CD14-positive monocyte (primary cell): ENCODE measurements around the gene WDR62. TPM values are rescaled to one million over a fixed set of nuclear protein-coding genes. Genes with fewer than 3 reads are reported as not detected.

ENCODE experiments used
- DNase-seq, 3 donors: peaks; one replicate each; pipeline ENCODE4 v3.0.0-alpha.2; 2011 to 2022
- H2AFZ ChIP-seq: 2 replicates; pipeline ENCODE4 v1.6.0; 2012; ENCODE audit warnings: mild to moderate bottlenecking, low read depth, low read length, inconsistent platforms; ENCODE audit not compliant: insufficient read depth, poor library complexity, severe bottlenecking
- H3K27ac ChIP-seq, 2 donors: 1 replicate in 1 of 2; 2 replicates in 1 of 2; pipeline ENCODE4 v1.5.1; 2012 to 2013; ENCODE audit warnings: low read length in 2 of 2, control low read depth in 1 of 2, inconsistent platforms in 1 of 2, low read depth in 1 of 2, mild to moderate bottlenecking in 1 of 2
- H3K27me3 ChIP-seq, 2 donors: one replicate each; pipeline versions ENCODE4 v1.6.0 to v1.6.1; 2011 to 2013; ENCODE audit warnings: low read length in 2 of 2; ENCODE audit not compliant: control insufficient read depth in 2 of 2, insufficient read depth in 2 of 2
- H3K36me3 ChIP-seq, 2 donors: replicated peaks in 1 of 2; 1 replicate in 1 of 2; 2 replicates in 1 of 2; pipeline versions ENCODE4 v1.5.1 to v1.6.1; 2012 to 2013; ENCODE audit warnings: low read length in 2 of 2, control low read depth in 1 of 2, inconsistent platforms in 1 of 2, mild to moderate bottlenecking in 1 of 2; ENCODE audit not compliant: insufficient read depth in 2 of 2, control insufficient read depth in 1 of 2
- H3K4me1 ChIP-seq, 2 donors: 1 replicate in 1 of 2; 2 replicates in 1 of 2; pipeline versions ENCODE4 v1.5.1 to v1.6.1; 2012 to 2013; ENCODE audit warnings: low read length in 2 of 2, control low read depth in 1 of 2, inconsistent platforms in 1 of 2, mild to moderate bottlenecking in 1 of 2, moderate library complexity in 1 of 2; ENCODE audit not compliant: insufficient read depth in 2 of 2, control insufficient read depth in 1 of 2
- H3K4me2 ChIP-seq: replicated peaks from 2 replicates; pipeline ENCODE3; 2012; ENCODE audit warnings: low read length, moderate library complexity, mild to moderate bottlenecking; ENCODE audit not compliant: poor library complexity, severe bottlenecking; ENCODE audit errors: extremely low read depth
- H3K4me3 ChIP-seq, 3 experiments: fragments of 200-600 bp in 1 of 3; sonication (generic) in 1 of 3; replicated peaks in 1 of 3; 1 replicate in 2 of 3; 2 replicates in 1 of 3; pipeline ENCODE4 v1.5.1; 2011 to 2013; ENCODE audit warnings: low read length in 3 of 3, mild to moderate bottlenecking in 3 of 3, control low read depth in 2 of 3, low read depth in 2 of 3, inconsistent platforms in 1 of 3, moderate library complexity in 1 of 3
- H3K79me2 ChIP-seq: 2 replicates; pipeline ENCODE4 v1.6.0; 2012; ENCODE audit warnings: mild to moderate bottlenecking, control low read depth, inconsistent platforms, low read length, moderate library complexity; ENCODE audit not compliant: insufficient read depth
- H3K9ac ChIP-seq: 2 replicates; pipeline ENCODE4 v1.6.0; 2017; ENCODE audit warnings: low read length, mild to moderate bottlenecking; ENCODE audit not compliant: insufficient read depth, poor library complexity, severe bottlenecking
- H3K9me3 ChIP-seq, 2 donors: replicated peaks in 1 of 2; 1 replicate in 1 of 2; 2 replicates in 1 of 2; pipeline versions ENCODE4 v1.5.1 to v1.6.1; 2012 to 2013; ENCODE audit warnings: low read length in 2 of 2, control low read depth in 1 of 2; ENCODE audit not compliant: control insufficient read depth in 1 of 2, insufficient read depth in 1 of 2
- H4K20me1 ChIP-seq: 2 replicates; pipeline ENCODE4 v1.6.0; 2012; ENCODE audit warnings: mild to moderate bottlenecking, low read length, control low read depth, moderate library complexity; ENCODE audit not compliant: insufficient read depth
- H3K27ac Mint-ChIP-seq, 7 donors: one replicate each; pipeline ENCODE4 v1.8.0; 2020; ENCODE audit warnings: mild to moderate bottlenecking in 7 of 7, mixed read lengths in 7 of 7, moderate library complexity in 6 of 7, inconsistent platforms in 2 of 7
- H3K27me3 Mint-ChIP-seq, 3 donors: one replicate each; pipeline ENCODE4 v1.8.0; 2021 to 2022; ENCODE audit warnings: low read depth in 3 of 3, mild to moderate bottlenecking in 3 of 3, mixed read lengths in 3 of 3, moderate library complexity in 3 of 3, inconsistent platforms in 1 of 3
- H3K36me3 Mint-ChIP-seq, 2 donors: one replicate each; pipeline ENCODE4 v1.8.0; 2020; ENCODE audit warnings: mixed read lengths in 2 of 2, inconsistent platforms in 1 of 2, mild to moderate bottlenecking in 1 of 2
- H3K4me1 Mint-ChIP-seq: one replicate; pipeline ENCODE4 v1.8.0; 2020; ENCODE audit warnings: mild to moderate bottlenecking, mixed read lengths
- H3K4me3 Mint-ChIP-seq, 2 donors: one replicate each; pipeline ENCODE4 v1.8.0; 2020; ENCODE audit warnings: mild to moderate bottlenecking in 2 of 2, mixed read lengths in 2 of 2, moderate library complexity in 1 of 2
- H3K9me3 Mint-ChIP-seq, 7 donors: one replicate each; pipeline ENCODE4 v1.8.0; 2020 to 2022; ENCODE audit warnings: mixed read lengths in 7 of 7, mild to moderate bottlenecking in 6 of 7, moderate library complexity in 6 of 7, inconsistent platforms in 2 of 7
- CTCF ChIP-seq: fragments of 200-600 bp; IDR thresholded peaks from one replicate; pipeline ENCODE4 v1.8.0; 2022; ENCODE audit warnings: antibody characterized with exemption, mild to moderate bottlenecking
- WGBS: methylation state at CpG from one replicate; pipeline ENCODE4 v1.1.5; 2013; ENCODE audit warnings: missing lambda C conversion rate; ENCODE audit not compliant: insufficient coverage; 5-methylcytosine and 5-hydroxymethylcytosine counted together
- intact Hi-C, 2 donors: fragments of 100-400 bp; cut with micrococcal nuclease; formaldehyde crosslinking; loops; one replicate each; pipeline versions ENCODE4 v1.15.0 to v1.15.1; 2023
- polyA plus RNA-seq, 3 donors: library from polyadenylated mRNA; depleted of rRNA in 1 of 3; unstranded in 2 of 3; stranded (reverse) in 1 of 3; fragments of 300-500 nt in 2 of 3; fragments of >200 nt in 1 of 3; fragmentation: Illumina TruSeq in 2 of 3; gene quantifications; 1 replicate in 2 of 3; 2 replicates in 1 of 3; pipeline ENCODE4 v1.2.3, GENCODE V29; 2012 to 2021

The WDR62 gene
- polyA plus RNA-seq, 3 donors = 0.05 to 0.88 TPM; not detected in 1

GRCh38 chr19:36115453-36116343, 61.0 kb downstream of the WDR62 start, which contains the start of gene TBCB:
Gene TBCB, plus strand, starts transcription at chr19:36115468. Its CDS starts 93 bp downstream, at chr19:36115561.
- Mint-ChIP-seq H3K27me3 (peaks cover 0 to 7% (median 0%) of the 10 kb centered on the region in 3 donors), H3K9me3 (no peaks in the 10 kb centered on the region), H3K36me3 (peaks cover 51 to 56% of the 10 kb centered on the region in 2 donors), H3K27ac (peak within 1 kb of the TSS; percentile 88 to 97 (median 96)), H3K4me3 (peak within 1 kb of the TSS; percentile 89 to 94), H3K4me1 (peaks cover 26% of the 10 kb centered on the region)
- no peak for TF ChIP-seq CTCF
- peak in 1 of 3 donors; percentile 15 for DNase-seq
- Histone ChIP-seq H3K27ac (peak within 1 kb of the TSS; percentile 68 to 80), H3K27me3 (no peaks in the 10 kb centered on the region), H3K36me3 (peaks cover 29 to 43% of the 10 kb centered on the region in 2 donors), H3K9me3 (no peaks in the 10 kb centered on the region), H2AFZ (peak within 1 kb of the TSS; percentile 94), H3K4me1 (peaks cover 25 to 34% of the 10 kb centered on the region in 2 donors), H3K9ac (peak within 1 kb of the TSS; percentile 62), H3K79me2 (peaks cover 30% of the 10 kb centered on the region), H4K20me1 (peaks cover 7% of the 10 kb centered on the region), H3K4me2 (peak within 1 kb of the TSS; percentile 81), H3K4me3 (peak within 1 kb of the TSS; percentile 53 to 90 (median 85))
- intact Hi-C loops = loop anchor here (1.0 to 10.0 kb wide), 9 partner anchors 25 to 569 kb away; partner anchors contain the start of genes ZNF565 (in 2 of the 2), ALKBH6 (in 1 of the 2), CAPNS1 (in 1 of the 2) and HCST (in 1 of the 2)
- WGBS = 12% methylated on average over 30 of the region's 59 CpGs

GRCh38 chr19:36116344-36116637, 61.6 kb downstream of the WDR62 start:
- peak overlapping the region in 3 of 7 donors; percentile 90 to 97 (median 95) for H3K27ac Mint-ChIP-seq
- Histone ChIP-seq H3K27ac (peak overlapping the region in 1 of 2 donors; percentile 80), H3K27me3 (no peaks in the 10 kb centered on the region), H3K79me2 (peaks cover 30% of the 10 kb centered on the region), H2AFZ (peak overlapping the region; percentile 94), H3K9ac (no peak overlapping the region), H3K4me1 (peaks cover 25 to 34% of the 10 kb centered on the region in 2 donors), H3K9me3 (no peaks in the 10 kb centered on the region), H3K36me3 (peaks cover 33 to 49% of the 10 kb centered on the region in 2 donors), H3K4me2 (peak overlapping the region; percentile 81), H3K4me3 (peak overlapping the region in 2 of 3 experiments; percentile 85 to 90), H4K20me1 (peaks cover 7% of the 10 kb centered on the region)
- intact Hi-C loops = loop anchor here (5.0 to 10.0 kb wide), 7 partner anchors 96 to 569 kb away; partner anchors contain the start of genes ZNF565 (in 2 of the 2), ALKBH6 (in 1 of the 2), HCST (in 1 of the 2) and HSPB6 (in 1 of the 2)
- H3K4me3 Mint-ChIP-seq = peak overlapping the region in 1 of 2 donors; percentile 89
- peaks cover 52 to 62% of the 10 kb centered on the region in 2 donors for H3K36me3 Mint-ChIP-seq
- H3K27me3 Mint-ChIP-seq = peaks cover 0 to 7% (median 0%) of the 10 kb centered on the region in 3 donors
- no peak for DNase-seq
- peaks cover 26% of the 10 kb centered on the region for H3K4me1 Mint-ChIP-seq
- TF ChIP-seq CTCF = no peak
- WGBS = 100% methylated on average over 1 of the region's 1 CpG
- H3K9me3 Mint-ChIP-seq = no peaks in the 10 kb centered on the region
